HG02763 (cell line): ENCODE data around the gene NIPAL1.
"Not testable (repeated sequence)": the region's sequence is repeated elsewhere in the genome, so short reads cannot be mapped to it uniquely, and the experiment has no call there.

ENCODE experiments used
- ATAC-seq: cut with Tn5 transposase; IDR thresholded peaks from one replicate; pipeline ENCODE4 v1.9.1; 2021; ENCODE audit warnings: mild to moderate bottlenecking, moderate library complexity; ENCODE audit not compliant: unreplicated experiment

The NIPAL1 gene

DNA sequence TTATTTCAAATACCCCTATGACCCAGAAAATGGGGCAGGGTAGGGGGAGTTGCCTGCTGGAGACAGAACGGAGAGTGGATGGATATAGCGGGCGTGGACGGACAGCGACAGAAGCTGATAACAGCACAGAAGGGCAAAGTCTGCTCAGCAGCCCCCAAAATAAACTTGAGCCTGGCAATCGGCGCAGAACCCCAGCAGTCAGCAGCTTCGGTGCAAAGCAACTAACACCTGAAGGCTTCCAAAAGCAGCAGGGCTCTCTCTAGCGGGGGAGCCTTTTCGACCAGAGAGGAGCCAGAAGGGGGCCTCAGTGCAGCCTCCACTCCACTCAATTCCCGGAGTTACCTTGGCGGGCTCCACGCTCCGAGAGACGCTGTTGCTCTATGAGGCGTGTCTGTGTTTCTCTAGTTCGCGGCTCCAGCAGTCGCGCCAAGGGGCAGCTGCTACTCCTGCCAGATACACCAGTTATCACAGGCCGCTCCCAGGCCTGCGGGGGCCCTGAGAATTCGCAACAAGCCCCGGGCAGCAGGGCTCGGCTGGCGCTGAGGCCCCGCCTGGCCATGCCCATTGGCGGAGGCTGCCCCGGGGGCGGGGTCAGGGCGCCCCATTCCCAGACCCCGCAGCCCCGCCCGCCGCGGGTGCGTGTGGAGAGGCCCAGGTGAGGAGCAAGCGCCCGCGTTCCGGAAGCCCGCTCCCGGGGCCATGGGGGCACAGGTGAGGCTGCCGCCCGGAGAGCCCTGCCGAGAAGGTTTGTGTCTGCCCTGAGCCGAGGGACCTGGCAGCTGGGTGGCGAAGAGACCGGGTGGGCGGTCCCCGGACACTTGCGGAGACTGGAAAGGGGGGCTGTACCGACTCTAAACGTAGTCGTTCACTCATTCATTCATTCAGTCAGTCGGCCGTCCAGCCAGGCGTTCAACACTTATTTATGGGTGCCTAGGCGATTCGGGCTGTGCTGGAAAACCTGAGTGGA, at the start of gene NIPAL1, which contains the start of gene CNGA1:
TSS of gene NIPAL1 (plus strand) at position 632 of the 967 bp plus-strand sequence. CDS start at position 700, 68 bp downstream.
TSS of gene CNGA1 (minus strand) at position 541 of the 967 bp plus-strand sequence. CDS start 63,992 bp downstream, outside the sequence.
- ATAC-seq = peak; percentile 88

DNA sequence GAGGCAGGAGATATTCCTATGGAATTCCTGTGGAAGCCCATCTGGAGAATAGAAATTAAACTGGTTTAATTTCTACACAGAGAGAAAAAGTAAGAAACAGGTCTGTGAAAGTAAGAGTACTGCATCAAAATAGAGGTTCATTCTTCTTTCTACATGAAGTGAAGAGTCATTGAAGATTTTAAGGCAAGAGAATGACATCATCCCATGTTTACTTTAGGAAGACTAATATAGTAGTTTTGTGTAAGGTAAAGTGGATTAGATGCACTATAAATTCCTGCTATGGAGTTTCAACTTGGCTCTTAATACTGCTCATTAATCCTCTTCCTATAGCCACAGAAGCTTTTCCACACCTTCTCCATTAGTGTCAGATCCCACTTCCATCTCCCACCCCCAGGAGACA, 47.7 kb upstream of the NIPAL1 start:
- no peak for ATAC-seq

DNA sequence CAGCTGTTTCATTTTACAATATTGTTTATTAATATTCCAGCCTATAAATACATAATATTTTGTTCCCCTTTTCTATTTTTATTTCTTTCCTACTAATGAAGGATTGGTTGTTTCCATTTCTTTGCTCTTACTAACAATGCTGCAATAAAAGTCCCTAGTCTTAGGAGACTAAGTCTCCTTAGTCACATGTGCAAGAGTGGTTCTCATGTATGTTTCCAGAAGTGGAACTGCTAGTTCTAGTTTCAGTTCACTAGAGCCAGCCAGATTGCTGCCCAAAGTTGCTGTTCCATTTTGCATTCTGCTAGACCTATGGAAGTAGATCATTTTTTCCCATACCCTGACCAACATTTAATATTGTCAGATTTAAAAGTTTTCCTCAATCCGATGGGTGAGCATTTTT, 44.4 kb upstream of the NIPAL1 start:
- ATAC-seq = no peak

DNA sequence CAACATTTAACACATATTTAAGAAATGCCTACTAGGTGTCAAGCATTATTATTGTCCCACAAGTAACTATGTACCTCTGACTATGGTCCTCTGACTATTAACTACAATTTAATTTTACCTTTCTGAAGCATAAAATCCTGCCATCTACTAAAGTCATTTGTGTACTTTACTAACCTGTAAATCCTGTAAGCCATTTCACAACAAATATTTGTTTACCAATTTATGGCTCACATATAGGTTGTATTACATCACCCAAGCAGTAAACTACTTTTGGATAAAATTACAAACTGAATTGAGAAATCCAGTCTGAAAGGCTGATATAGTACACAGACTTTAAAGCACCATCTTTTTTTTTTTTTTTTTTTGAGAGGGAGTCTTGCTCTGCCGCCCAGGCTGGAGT, 43.9 kb upstream of the NIPAL1 start:
- no peak for ATAC-seq

DNA sequence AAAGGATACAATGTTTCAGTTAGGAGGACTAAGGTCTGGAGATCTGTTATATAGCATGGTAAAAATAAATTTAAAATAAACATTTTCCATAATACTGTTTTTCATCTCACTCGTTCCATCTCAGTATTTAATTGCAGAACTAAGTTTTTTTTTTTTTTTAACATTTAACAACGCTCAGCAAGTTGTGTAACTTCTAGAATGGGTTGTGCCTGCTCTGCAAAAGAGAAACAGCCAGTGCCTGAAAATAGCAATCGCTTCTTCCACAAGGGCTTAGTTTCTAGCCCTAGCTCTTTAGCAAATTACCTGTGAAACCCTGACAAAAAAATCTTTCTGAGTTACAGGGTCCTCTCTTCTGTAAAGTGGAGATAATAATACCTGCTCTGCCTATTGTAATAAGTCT, 42.0 kb upstream of the NIPAL1 start:
- ATAC-seq = no peak

DNA sequence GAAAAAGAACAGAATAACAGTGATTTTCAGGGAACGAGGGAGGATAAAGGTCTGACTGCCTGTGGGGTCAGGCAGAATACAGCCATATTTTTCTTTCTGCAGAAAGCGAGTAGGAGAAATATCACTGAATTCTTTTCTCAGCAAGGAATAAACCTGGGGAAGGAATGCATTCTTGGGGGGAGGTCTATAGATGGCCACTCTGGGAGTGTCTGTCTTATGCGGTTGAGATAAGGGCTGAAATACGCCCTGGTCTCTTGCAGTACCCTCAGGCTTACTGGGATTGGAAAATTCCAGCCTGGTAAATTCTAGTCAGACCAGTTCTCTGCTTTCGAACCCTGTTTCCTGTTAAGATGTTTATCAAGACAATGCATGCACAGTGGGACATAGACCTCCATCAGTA, 26.4 kb upstream of the NIPAL1 start:
- ATAC-seq = no peak

DNA sequence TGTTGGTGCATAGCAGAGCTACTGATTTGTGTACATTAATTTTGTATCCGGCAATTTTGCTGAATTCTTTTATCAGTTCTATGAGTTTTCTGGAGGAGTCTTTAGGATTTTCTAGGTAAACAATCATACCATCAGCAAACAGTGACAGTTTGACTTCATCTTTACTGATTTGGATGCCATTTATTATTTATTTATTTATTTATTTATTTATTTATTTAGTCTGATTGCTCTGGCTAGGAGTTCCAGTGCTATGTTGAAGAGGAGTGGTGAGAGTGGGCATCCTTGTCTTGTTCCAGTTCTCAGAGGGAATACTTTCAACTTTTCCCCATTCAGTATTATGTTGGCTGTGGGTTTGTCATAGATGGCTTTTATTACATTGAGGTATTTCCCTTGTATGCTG, 24.1 kb upstream of the NIPAL1 start:
- not testable (repeated sequence) for ATAC-seq

DNA sequence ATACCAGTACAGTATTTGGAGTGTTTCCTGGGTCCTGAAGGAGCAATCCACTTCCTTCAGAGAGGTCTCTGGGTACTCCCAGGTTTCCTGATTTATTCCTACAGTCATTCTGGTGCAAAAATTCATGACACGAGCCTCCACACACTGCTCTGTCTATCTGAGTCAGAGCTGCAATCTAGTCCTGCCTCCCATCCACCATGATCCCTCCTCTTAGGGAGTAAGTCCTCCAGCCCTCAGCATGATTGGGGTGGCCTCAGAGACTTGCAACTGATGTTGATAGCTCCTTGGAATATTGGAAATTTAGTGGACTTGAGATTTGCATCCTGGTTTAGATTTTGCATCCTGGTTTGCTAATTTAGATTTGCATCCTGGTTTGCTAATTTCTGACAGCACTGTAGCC, 20.6 kb upstream of the NIPAL1 start:
- no peak for ATAC-seq

DNA sequence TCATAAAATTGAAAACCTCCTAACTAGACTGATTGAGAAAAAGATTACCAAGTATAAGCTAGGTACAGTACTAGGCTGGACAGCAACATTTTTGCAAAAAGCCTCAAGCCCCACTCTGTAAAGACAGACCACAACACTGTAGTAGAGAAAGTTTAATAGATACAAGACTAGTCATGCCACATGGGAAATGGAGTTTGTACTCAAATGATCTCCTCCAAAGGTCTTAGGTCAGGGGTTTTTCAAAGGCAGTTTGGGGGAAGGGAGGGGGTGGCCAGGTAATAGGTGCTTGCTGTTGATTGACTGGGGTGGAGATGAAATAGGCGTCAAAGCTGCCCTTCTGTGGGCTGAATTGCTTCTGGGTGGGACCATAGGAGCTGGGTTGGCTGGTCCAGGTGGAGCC, 14.3 kb upstream of the NIPAL1 start:
- no peak for ATAC-seq

DNA sequence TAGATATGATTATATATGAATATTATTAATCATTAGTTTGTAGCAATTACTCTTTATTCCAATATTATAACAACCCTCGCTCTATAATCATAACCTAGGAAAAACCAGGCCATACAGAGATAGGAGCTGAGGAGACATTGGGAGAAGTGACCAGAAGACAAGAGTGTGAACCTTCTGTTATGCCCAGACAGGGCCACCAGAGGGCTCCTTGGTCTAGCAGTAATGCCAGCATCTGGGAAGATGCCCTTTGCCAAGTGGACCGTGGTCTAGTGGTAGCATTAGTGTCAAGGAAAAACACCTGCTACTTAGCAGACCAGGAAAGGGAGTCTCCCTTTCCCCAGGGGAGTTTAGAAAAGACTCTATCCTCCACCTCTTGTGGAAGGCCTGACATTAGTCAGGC, 13.0 kb upstream of the NIPAL1 start:
- ATAC-seq = not testable (repeated sequence)

DNA sequence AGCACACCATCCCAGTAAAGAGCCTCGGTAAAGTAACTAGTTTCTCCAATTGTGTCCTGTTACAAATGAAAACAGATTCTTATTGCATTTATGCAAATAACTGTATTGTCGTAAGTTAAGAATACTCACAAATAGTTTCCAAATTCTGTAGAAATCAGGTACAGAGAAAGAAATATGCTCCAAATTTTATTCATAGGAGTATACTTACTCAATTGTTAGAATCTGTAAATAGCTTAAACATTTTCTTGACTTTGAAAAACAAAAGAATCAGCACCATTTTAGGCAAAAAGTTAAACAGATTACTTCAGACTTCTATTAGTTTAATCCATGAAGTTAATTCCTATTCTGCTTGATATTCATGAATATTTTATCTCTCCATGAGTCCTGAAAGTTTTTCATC, 10.8 kb upstream of the NIPAL1 start:
- no peak for ATAC-seq

DNA sequence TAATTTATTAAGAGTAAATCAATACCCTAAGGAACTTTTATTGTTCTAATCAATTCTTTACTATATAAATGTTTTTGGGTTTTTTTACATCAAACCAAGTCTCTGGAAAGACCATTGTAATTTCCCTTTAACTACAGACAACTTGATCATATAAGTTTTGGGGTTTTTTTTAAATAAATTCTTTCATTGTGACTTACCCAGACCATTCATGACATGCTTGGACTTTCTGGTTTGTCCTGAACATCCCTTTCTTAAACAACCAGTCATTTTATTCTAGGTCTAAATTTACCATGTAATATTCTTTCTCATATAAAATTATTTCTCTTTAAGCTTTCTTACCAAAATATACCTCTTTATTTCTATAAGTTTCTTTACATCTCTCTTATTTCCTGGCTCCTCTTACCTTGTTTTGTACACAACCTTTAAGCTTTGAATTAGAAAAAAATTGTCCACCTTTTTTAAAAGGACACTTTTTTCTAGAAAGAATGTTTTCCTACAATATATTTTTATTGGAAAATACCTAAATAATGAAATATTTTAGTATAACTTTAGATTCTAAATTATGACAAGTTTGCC, 8.5 kb upstream of the NIPAL1 start:
- ATAC-seq = no peak

DNA sequence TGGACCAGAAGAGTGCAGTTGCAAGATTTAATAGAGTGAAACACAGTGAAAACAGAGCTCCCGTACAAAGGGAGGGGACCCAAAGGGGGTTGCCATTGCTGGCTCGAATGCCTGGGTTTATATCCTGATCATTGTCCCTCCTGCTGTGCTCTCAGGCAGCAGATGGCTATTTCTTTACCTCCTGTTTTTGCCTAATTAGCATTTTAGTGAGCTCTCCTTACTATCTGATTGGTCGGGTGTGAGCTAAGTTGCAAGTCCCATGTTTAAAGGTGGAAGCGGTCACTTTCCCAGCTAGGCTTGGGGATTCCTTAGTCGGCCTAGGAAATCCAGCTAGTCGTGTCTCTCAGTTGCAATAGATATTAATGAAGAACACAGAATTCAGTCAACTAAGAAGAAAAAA, 5.7 kb upstream of the NIPAL1 start:
- ATAC-seq = not testable (repeated sequence)

DNA sequence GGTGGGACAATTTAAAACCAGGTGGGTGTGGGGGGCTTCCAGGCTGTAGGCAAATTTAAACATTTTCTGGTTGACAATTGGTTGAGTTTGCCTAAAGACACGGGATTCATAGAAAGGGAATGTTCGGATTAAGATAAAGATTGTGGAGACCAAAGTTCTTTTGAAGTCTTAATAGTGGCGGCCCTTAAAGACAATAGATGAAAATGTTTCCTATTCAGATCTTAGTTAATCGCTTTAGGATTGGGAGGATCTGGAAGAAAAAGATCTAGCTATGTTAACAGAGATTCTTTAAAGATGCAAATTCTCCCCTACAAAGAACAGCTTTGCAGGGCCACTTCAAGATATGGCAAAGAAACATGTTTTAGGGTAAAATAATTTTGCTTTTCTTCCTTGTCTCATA, 4.8 kb upstream of the NIPAL1 start:
- no peak for ATAC-seq

DNA sequence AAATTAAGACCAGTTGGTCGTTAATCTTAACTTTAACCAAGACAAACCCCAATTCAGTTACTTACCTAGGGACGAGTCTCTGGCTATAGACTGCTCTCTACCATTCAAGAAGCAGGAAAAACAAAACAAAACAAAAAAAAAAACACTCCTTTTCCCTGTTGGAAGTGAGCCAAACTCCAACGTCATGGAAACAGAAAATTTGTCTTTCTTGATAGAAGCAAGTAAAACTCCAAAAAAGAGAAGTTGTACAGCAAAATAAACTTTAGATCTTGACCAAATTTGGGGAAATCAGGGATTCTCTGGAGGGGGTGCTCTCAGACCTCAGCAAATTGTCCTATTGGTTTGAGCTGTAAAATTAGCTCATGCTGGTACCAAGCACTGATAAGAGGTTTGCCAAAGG, 3.7 kb upstream of the NIPAL1 start:
- ATAC-seq = no peak

DNA sequence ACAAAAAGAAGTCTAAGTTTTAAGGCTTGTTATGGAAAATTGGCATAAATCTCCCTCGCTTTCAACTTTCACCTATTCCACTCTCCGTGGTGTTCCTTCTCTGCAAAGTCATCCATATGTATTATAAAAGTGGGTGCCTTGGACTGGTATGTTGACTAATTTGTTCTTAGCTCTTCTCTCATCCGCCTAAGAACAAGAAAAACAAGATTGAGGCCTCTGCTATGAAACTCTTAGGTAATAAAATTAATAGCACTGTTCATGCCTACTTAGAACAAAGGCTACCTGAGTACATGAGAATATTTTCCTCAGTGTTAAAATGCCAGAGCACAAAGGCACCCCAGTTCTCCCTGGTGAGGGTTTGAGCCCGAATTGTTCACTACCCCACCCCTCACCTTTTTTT, 1.4 kb upstream of the NIPAL1 start:
- no peak for ATAC-seq

DNA sequence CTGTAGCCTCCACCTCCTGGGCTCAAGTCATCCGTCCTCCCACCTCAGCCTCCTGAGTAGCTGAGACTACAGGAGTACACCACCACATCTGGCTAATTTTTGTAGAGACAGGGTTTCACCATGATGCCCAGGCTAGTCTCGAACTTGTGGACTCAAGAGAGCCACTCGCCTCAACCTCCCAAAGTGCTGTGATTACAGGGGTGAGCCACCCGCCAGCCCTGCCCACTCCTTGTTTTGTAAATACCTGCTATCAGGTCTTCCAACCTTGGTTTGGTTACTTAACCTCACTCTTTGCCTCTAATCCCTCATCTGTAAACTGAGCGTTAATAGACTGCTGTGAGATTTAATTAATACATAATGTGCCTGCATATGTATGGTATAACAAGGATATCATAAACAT, 894 bp upstream of the NIPAL1 start:
- no peak for ATAC-seq

DNA sequence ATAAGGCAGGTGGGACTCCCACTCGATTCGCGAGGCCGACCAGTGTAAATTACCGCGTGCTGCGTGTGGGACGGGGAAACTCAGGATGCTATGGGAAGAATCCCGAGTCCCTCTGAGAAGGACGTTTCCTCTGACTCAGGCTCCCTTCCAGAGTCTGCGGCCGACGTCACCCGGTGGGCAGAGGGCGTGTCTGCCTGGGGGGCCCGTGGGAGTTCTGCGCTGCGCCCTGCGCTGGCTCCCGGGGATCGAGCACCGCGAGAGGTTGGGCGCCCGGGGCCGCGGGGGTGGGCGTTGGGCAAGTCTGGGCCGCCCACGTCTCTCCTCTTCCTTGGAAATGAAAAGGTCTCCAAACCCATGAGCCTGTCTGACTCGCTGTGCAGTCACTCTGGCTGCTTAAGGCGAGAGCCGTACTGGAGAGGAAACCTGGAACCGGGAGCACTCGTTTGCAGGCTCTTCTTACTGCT, 568 bp downstream of the NIPAL1 start:
- no peak for ATAC-seq

DNA sequence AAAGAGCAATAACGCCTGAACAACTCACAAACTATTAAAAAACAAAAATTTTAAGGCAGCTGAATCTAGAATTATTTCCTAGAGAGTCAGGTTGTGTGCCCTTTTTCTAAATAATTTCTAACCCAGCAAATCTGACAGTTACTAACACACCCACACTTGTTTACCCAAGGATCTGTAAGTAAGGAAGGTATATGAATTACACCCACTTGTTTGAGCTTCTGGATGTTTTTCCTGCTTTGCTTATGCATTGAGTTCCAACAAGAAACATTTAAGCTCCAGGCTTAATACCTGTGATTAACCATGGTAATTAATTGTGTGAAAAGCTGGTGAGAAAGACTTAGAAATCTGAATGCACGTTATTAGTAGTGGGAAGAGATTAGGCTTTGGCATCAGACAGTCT, 1.5 kb downstream of the NIPAL1 start:
- no peak for ATAC-seq

DNA sequence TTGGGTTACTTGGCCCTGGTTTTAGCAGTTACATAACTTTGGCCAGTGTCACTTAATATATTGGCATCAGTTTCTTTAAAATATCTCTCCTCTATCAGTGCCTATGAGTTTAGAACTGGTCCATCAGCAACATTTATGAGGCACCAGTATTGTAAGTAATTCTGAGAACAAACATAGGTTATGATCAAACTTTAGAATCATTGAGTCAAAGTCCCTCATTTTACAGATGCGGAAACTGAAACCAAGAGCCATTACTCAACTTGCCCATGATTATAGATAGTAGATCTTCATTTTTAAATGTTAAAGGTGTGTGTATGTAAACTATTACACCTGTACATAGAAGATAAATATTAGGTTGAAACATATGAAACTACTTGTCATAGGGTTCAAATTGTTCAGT, 4.5 kb downstream of the NIPAL1 start:
- ATAC-seq = no peak

DNA sequence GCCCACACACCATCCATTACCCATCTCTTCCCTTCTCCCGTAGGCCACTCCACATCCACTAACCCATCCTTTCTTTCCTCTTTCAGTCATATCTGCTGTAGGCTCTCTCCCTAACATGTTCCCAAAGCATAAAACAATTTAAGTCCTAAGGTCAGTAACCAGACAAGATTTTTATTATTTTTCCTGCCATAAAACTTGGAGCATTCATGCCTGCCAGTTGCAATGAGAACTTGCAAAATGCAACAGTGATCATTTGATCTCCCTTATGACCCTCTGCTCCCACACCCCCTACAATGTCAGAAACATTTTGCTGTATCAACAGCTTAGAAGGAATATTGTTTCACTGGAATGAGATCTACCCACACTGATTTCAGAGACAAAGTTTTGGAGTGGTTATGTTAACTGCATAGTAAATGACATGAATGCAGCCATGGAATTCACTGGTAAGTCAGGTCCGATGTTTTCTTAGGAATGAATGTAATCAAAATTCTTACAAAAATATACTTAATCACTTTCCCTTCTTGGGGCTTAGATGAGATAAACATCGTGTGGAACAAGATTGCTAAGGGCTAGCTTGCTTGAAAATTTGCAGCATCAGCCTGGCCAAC, 5.7 kb downstream of the NIPAL1 start:
- no peak for ATAC-seq

DNA sequence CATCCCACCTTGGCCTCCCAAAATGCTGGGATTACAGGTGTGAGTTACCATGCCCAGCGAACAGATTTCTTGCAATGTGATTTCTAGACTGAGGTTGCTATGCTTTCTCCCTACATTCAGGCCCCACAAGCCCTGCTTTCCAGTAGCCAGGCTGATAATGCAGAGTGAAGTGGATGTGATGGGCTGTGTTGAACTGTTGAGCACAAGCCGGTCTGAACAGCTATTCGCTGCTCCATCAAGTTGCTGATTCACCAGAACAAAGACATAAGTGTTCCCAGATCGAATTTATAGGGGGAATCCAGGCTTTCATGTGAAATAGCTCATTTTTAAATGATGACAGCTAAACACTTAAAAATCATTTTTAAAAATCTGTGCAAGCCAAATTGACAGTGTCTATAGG, 8.0 kb downstream of the NIPAL1 start:
- no peak for ATAC-seq
